ENCODE measurements around the gene RAP1GDS1. TPM values are rescaled to one million over a fixed set of nuclear protein-coding genes. Genes with fewer than 3 reads are reported as not detected.
"Not testable (repeated sequence)": the region's sequence is repeated elsewhere in the genome, so short reads cannot be mapped to it uniquely, and the experiment has no call there.

Gene RAP1GDS1
- total RNA-seq, 2 donors from 2014 or later: 7.5 to 7.8 TPM

- H3K27me3 ChIP-seq: no peaks in the 10 kb centered on the region
- DNase-seq (ENCODE audit: low spot score): no peak
Measured at GRCh38 chr4:98326168-98326567, 65.0 kb downstream of the RAP1GDS1 start.

GRCh38 chr4:98327694-98328093 lies 66.5 kb downstream of the RAP1GDS1 start:
- Histone ChIP-seq H3K9me3 (peaks cover 0 to 11% of the 10 kb centered on the region in 2 donors), H3K36me3 (no peaks in the 10 kb centered on the region), H3K4me1 (no peaks in the 10 kb centered on the region), H3K27me3 (no peaks in the 10 kb centered on the region), H3K27ac (no peak overlapping the region), H3K4me3 (no peak overlapping the region)
- TF ChIP-seq, protein P1, sequence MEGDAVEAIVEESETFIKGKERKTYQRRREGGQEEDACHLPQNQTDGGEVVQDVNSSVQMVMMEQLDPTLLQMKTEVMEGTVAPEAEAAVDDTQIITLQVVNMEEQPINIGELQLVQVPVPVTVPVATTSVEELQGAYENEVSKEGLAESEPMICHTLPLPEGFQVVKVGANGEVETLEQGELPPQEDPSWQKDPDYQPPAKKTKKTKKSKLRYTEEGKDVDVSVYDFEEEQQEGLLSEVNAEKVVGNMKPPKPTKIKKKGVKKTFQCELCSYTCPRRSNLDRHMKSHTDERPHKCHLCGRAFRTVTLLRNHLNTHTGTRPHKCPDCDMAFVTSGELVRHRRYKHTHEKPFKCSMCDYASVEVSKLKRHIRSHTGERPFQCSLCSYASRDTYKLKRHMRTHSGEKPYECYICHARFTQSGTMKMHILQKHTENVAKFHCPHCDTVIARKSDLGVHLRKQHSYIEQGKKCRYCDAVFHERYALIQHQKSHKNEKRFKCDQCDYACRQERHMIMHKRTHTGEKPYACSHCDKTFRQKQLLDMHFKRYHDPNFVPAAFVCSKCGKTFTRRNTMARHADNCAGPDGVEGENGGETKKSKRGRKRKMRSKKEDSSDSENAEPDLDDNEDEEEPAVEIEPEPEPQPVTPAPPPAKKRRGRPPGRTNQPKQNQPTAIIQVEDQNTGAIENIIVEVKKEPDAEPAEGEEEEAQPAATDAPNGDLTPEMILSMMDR (IDR thresholded peaks at IDR 0.05): no peak
- DNase-seq (ENCODE audit: low spot score): no peak

More at GRCh38 chr4:98326168-98326567, 65.0 kb downstream of the RAP1GDS1 start:
- TF ChIP-seq, protein P1 (IDR thresholded peaks at IDR 0.05): no peak
- no peak overlapping the region for H3K4me3 ChIP-seq
- no peaks in the 10 kb centered on the region for H3K36me3 ChIP-seq
- H3K4me1 ChIP-seq: no peaks in the 10 kb centered on the region
- H3K27ac ChIP-seq: no peak overlapping the region
- H3K9me3 ChIP-seq: no peaks in the 10 kb centered on the region

DNA sequence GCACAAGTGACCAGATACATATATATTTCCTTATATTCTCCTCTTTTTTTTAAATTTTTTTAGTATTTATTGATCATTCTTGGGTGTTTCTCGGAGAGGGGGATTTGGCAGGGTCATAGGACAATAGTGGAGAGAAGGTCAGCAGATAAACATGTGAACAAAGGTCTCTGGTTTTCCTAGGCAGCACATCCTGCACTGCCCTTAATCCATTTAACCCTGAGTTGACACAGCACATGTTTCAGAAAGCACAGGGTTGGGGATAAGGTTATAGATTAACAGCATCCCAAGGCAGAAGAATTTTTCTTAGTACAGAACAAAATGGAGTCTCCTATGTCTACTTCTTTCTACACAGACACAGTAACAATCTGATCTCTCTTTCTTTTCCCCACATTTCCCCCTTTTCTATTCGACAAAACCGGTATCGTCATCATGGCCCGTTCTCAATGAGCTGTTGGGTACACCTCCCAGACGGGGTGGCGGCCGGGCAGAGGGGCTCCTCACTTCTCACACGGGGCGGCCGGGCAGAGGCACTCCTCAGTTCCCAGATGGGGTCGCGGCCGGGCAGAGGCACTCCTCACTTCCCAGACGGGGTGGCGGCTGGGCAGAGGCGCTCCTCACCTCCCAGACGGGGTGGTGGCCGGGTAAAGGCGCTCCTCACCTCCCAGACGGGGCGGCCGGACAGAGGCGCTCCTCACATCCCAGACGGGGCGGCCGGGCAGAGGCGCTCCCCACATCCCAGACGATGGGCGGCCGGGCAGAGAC lies 68.9 kb downstream of the RAP1GDS1 start:
- not testable (repeated sequence) for H3K27ac ChIP-seq; H3K27me3 ChIP-seq; H3K4me3 ChIP-seq; DNase-seq (ENCODE audit: low spot score); H3K36me3 ChIP-seq; H3K4me1 ChIP-seq
- H3K9me3 ChIP-seq: peaks cover 0 to 29% of the 10 kb centered on the region in 2 donors

GRCh38 chr4:98332017-98332416 lies 70.8 kb downstream of the RAP1GDS1 start:
- no peak for DNase-seq (ENCODE audit: low spot score)
- TF ChIP-seq, protein P1 (IDR thresholded peaks at IDR 0.05): no peak
- no peak overlapping the region for H3K4me3 ChIP-seq
- no peak overlapping the region for H3K27ac ChIP-seq
- no peaks in the 10 kb centered on the region for H3K27me3 ChIP-seq
- no peaks in the 10 kb centered on the region for H3K4me1 ChIP-seq
- peaks cover 0 to 29% of the 10 kb centered on the region in 2 donors for H3K9me3 ChIP-seq
- H3K36me3 ChIP-seq: no peaks in the 10 kb centered on the region

- Histone ChIP-seq H3K9me3 (peaks cover 0 to 29% of the 10 kb centered on the region in 2 donors), H3K27me3 (no peaks in the 10 kb centered on the region), H3K36me3 (no peaks in the 10 kb centered on the region), H3K4me1 (no peaks in the 10 kb centered on the region), H3K4me3 (no peak overlapping the region), H3K27ac (no peak overlapping the region)
- DNase-seq (ENCODE audit: low spot score): no peak
- TF ChIP-seq, protein P1 (IDR thresholded peaks at IDR 0.05): no peak
Measured at GRCh38 chr4:98334461-98334860, 73.3 kb downstream of the RAP1GDS1 start.

DNA sequence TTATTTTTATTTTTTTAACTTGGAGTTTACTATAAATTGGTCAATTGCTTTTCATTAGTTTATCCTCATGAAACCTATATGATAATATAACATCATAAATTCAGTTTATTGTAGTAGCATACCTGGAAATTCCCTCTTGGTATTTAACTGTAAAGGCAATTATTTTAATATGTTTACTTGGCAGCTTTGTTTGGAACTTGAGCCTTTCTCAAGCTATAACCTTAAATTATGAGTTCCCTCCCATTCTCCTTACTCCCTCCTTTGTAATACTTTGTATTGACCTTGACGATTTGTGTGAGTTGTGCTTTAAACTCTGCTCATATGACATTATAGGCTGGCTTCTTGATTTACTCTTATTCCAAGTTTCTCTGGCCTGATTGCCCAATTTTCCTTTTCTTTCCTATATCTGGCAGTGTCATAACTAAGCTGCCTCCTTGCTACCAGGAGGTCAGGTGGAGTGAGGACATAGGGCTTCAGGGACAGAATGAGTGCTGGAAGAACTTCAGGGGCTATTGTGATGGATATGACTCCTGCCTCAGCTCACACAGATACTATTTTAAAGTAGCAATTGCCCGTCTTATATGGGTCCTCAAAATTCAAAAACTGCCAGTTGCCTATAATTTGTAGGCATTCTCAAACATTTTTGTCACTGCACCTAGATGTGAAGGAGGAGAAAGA lies 77.7 kb downstream of the RAP1GDS1 start:
- Histone ChIP-seq H3K36me3 (no peaks in the 10 kb centered on the region), H3K4me3 (no peak overlapping the region), H3K9me3 (peaks cover 0 to 6% of the 10 kb centered on the region in 2 donors), H3K27ac (no peak overlapping the region), H3K4me1 (no peaks in the 10 kb centered on the region), H3K27me3 (no peaks in the 10 kb centered on the region)
- TF ChIP-seq, protein P1 (IDR thresholded peaks at IDR 0.05): no peak
- no peak for DNase-seq (ENCODE audit: low spot score)

Measured in right atrium auricular region (tissue), 2 donors.